ENCODE data around the gene NDRG2.
A peak's percentile ranks its signal among the peaks of the same experiment; 100 is the strongest.
"Not testable (repeated sequence)": the region's sequence is repeated elsewhere in the genome, so short reads cannot be mapped to it uniquely, and the experiment has no call there.

Gene NDRG2

GRCh38 chr14:21009721-21010120 is 15.1 kb downstream of the NDRG2 start:
- DNase-seq (ENCODE audit: low read depth in 2 of 2) = not testable (repeated sequence)

- no peak for DNase-seq (ENCODE audit: low read depth in 2 of 2)
These were observed 21.0 kb downstream of the NDRG2 start for GRCh38 chr14:21003788-21004346.

DNA sequence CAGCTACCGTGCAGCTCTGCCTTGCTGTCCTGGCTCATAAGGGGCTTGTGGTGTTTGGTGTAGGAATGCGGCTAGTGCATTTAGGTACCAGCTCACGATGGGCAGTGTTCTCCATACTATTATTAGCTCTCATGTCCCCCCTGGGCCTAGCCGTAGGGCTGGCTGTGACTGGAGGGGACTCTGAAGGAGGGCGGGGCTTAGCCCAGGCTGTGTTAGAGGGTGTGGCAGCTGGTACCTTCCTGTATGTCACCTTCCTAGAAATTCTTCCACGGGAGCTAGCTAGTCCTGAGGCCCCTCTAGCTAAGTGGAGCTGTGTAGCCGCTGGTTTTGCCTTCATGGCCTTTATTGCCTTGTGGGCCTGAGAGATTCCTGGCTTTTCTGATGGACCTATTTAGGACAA is 23.6 kb downstream of the NDRG2 start:
- no peak for DNase-seq (ENCODE audit: low read depth in 2 of 2)

GRCh38 chr14:20999591-20999990 is 25.3 kb downstream of the NDRG2 start:
- DNase-seq (ENCODE audit: low read depth in 2 of 2) = no peak

GRCh38 chr14:20998674-20999366 is 26.0 kb downstream of the NDRG2 start, which contains the start of gene SLC39A2:
Gene SLC39A2, plus strand, starts transcription at chr14:20999293. Its CDS starts 154 bp downstream, at chr14:20999447.
- DNase-seq (ENCODE audit: low read depth in 2 of 2) = no peak

- no peak for DNase-seq (ENCODE audit: low read depth in 2 of 2)
These were observed 26.7 kb downstream of the NDRG2 start for GRCh38 chr14:20998139-20998538.

GRCh38 chr14:20997564-20997963 is 27.3 kb downstream of the NDRG2 start:
- no peak for DNase-seq (ENCODE audit: low read depth in 2 of 2)

DNA sequence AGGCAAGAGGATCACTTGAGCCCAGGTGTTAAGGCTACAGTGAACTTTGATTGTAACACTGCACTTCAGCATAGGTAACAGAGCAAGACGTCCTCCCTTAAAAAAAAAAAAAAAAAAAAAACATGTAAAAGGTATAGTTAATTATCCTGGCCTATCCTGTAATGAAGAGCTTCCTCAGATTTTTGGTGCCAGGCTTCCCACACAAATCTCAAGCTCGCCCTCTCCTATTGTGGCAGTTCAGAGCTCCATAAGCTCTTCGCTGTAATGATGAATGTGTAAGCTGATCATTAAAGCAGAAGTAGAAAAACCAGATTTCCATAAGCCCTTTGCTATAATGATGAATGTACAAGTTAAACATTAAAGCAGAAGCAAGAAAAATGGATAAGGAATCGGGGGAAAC is 27.7 kb downstream of the NDRG2 start:
- DNase-seq (ENCODE audit: low read depth in 2 of 2) = no peak

GRCh38 chr14:20996521-20996920 is 28.3 kb downstream of the NDRG2 start:
- no peak for DNase-seq (ENCODE audit: low read depth in 2 of 2)

DNA sequence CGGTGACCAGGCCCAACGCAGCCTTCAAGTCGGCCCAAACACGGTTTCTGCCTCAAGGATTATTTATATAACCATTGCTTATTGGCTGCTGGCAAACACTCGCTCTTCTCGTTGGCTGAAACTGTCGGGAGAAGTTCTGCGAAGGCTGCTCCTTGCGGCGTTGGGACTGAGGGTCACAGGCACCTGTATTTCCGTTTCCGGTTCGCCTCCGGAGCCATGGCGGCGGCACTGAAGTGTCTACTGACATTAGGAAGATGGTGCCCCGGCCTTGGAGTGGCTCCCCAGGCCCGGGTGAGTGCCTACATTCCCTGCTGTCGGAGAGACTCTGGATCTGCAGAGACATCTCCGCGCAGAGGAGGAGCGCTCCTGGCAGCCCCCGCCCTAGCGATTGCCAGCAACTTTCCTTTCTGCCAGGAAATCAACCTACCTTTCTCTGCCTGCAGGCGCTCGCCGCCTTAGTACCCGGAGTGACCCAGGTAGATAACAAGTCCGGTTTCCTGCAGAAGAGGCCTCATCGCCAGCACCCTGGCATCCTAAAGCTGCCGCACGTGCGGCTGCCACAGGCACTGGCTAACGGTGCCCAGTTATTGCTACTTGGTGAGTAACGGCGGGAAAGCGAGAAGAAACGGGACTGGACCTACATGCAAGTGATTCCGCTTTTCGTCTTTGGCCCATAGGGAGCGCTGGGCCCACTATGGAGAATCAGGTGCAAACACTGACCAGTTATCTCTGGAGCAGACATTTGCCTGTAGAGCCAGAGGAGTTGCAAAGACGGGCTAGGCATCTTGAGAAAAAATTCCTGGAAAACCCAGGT is 34.9 kb downstream of the NDRG2 start, which contains the start of gene METTL17:
Gene METTL17 (plus strand): TSS at position 194 of the 814 bp plus-strand sequence. CDS start 23 bp downstream, at position 217.
- peak; percentile 73 to 84 for DNase-seq (ENCODE audit: low read depth in 2 of 2)

GRCh38 chr14:20989471-20989786 is 35.4 kb downstream of the NDRG2 start:
- DNase-seq (ENCODE audit: low read depth in 2 of 2) = no peak

GRCh38 chr14:20988717-20989470 is 36.0 kb downstream of the NDRG2 start:
- no peak for DNase-seq (ENCODE audit: low read depth in 2 of 2)

- no peak for DNase-seq (ENCODE audit: low read depth in 2 of 2)
These were observed 38.0 kb downstream of the NDRG2 start for GRCh38 chr14:20986811-20987210.

- DNase-seq (ENCODE audit: low read depth in 2 of 2) = not testable (repeated sequence)
These were observed 39.2 kb downstream of the NDRG2 start for GRCh38 chr14:20985650-20986049.

DNA sequence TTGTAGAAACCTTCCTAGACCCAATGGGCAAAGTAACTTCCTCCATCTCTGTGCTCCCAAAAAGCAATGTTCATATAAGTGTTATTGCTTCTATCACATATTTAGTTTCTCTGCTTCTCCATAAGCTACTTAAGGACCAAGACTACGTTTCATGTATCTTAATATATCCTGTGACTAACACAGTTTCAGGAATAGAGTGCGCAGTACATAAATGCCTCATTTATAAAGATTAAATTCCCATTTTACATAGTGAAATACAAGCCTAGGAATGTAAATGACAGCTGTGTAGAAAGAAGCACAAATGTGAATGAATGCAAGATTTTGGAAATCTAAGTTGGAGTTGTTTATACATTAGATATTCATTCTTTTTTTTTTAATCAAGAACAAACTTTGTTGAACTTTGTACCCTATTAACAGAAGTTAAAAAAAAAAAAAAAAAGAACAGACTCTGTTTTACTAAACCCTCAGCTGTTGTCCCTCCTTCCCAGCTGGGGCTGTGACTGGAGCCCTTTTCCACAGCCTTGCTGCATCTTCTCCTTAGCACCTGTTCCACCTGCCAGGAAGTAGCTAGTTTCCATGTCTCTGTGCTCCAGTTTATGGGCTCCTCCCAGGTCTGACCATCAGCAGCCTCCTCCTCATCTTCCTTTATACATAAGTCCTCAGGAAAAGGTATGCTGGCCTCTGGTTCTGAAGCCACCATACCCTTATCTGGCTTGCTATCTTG is 42.1 kb downstream of the NDRG2 start:
- DNase-seq (ENCODE audit: low read depth in 2 of 2) = no peak

DNA sequence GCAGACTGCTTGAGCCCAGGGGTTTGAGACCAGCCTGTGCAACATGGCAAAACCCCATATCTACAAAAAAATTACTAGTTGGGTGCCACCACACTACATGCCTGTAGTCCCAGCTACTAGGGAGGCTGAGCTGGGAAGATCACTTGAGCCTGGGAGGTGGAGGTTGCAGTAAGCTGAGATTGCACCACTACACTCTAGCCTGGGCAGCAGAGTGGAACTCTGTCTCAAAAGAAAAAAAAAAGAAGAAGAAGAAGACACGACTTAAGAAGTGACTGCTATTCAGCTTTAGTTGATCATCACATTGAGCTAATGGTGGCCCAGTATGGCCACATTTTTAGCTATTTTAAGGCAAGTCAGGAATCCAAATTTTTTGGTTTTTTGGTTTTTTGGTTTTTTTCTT is 44.0 kb downstream of the NDRG2 start:
- DNase-seq (ENCODE audit: low read depth in 2 of 2) = no peak

DNA sequence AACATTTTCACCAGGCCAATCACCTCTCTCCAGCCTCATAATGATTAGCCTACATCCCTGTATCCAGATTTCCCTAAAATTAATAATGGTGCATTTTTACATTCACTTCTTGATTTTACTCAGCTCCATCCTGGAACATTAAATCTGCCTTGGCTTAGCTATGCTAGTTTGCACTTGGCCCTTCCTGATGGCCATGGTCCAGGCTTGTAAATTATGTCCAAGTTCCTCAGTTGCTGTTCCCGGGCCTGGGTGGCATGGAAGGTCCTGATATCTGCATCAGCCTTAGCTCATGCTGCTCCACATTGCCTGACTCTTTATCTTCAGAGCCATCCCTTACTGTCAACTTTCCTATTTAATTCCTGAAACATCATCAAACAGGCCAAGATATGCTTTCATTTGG is 46.2 kb downstream of the NDRG2 start:
- DNase-seq (ENCODE audit: low read depth in 2 of 2) = no peak

GRCh38 chr14:20976291-20976690 is 48.6 kb downstream of the NDRG2 start:
- no peak for DNase-seq (ENCODE audit: low read depth in 2 of 2)

- no peak for DNase-seq (ENCODE audit: low read depth in 2 of 2)
These were observed 51.4 kb downstream of the NDRG2 start for GRCh38 chr14:20973501-20973900.

GRCh38 chr14:20971705-20972021 is 53.2 kb downstream of the NDRG2 start:
- no peak for DNase-seq (ENCODE audit: low read depth in 2 of 2)

DNA sequence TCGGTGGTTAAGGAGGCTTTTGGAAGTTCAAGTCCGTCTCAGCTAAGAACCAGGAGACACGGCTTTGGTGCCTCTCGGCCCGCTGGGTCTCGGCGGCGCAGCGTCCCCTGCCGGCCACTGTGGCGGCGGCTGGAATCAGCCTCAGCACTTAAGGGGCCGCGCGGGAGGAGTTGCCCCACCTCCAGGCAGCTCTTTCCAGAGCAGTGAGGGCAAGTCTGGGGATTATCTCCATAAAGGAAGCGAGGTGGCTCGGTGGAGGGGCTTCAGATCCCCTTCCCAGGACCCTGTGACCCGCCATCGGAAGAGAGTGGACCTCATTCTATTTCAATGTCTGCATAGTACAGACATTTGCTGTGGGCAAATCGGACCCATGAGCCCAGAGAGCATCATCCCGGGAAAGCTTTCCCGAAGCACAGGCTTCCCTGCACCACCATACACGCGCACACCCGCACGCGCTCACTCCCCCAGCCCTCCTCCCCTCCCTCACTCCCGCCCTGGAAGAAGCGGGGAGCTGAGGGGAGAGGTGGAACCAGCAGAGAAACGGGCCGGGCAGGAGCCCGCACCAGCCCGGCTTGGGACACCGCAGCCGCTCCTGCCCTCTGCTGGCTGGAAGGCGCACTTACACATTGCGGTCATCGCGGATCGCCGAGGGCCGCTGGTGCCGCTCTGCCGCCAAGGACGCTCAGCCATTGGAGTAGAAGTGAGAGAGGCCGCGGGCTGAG is 53.7 kb downstream of the NDRG2 start:
- peak; percentile 73 to 75 for DNase-seq (ENCODE audit: low read depth in 2 of 2)

All from stimulated activated CD4-positive, alpha-beta T cell treated with anti-CD3 and anti-CD28 coated beads, Interleukin-4, amount 100 ng/mL, for 48 hours (primary cell).